ENCODE data around the gene KDM4C. TPM values are rescaled to one million over a fixed set of nuclear protein-coding genes. Genes with fewer than 3 reads are reported as not detected.
"Not testable (repeated sequence)": the region's sequence is repeated elsewhere in the genome, so short reads cannot be mapped to it uniquely, and the experiment has no call there.

Gene KDM4C
- total RNA-seq, 4 donors from 2014 or later = 39.0 to 113 (median 43.9) TPM

DNA sequence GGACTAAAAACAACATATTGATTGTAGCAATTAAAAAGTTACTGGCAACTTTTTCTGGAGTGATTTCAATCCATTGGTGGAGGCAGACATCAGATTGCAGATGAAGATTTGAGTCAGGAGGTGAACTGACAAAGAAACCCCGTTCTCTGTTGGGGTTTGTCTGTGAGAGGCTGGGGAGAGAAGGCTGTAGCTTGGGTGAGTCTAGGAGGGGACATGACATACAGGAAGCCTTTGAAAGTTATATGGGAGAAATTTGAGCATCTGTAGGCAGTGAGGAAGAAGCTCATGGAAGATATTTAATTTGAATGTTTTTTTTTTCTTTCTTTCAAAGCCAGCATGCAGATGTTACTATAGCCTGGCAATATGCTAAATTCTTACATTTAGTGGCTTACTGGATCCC lies 26.0 kb downstream of the KDM4C start:
- H3K27ac ChIP-seq = no peak overlapping the region
- TF ChIP-seq POLR2A (IDR thresholded peaks at IDR 0.05) (no peak), CTCF (IDR thresholded peaks at IDR 0.05) (no peak), EP300 (IDR thresholded peaks at IDR 0.05) (no peak), POLR2AphosphoS5 (IDR thresholded peaks at IDR 0.05) (no peak)
- H3K4me1 ChIP-seq = peaks cover 21% of the 10 kb centered on the region
- WGBS = 73% methylated on average over 1 of the region's 1 CpG
- H3K36me3 ChIP-seq = no peaks in the 10 kb centered on the region
- H3K4me3 ChIP-seq = no peak overlapping the region
- H3K27me3 ChIP-seq = no peaks in the 10 kb centered on the region
- no peaks in the 10 kb centered on the region for H3K9me3 ChIP-seq
- DNase-seq (ENCODE audit: low spot score in 2 of 2) = no peak

DNA sequence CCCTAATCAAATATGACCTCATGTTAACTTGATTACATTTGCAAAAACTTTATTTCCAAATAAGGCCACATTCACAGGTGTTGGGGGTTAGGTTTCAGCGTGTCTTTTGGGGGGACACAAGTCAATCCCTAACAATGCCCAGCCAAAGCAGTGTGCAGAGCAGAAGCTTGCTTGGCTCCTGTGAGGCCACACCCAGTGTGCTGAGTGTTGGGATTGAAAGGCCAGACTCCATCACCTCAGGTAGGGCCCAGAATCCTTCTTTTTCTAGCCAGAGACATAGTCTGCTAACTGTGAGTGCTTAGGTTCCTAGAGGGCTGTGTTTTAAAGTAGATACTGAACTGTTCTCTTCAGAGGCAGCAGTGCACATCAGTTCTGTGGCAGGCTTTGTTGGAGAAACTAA lies 27.9 kb downstream of the KDM4C start:
- no peak for DNase-seq (ENCODE audit: low spot score in 2 of 2)
- Histone ChIP-seq H3K4me3 (no peak overlapping the region), H3K36me3 (no peaks in the 10 kb centered on the region), H3K9me3 (no peaks in the 10 kb centered on the region), H3K27ac (no peak overlapping the region), H3K4me1 (peaks cover 22% of the 10 kb centered on the region), H3K27me3 (no peaks in the 10 kb centered on the region)
- TF ChIP-seq EP300 (IDR thresholded peaks at IDR 0.05) = no peak
- no peak for TF ChIP-seq POLR2AphosphoS5 (IDR thresholded peaks at IDR 0.05)
- no peak for TF ChIP-seq CTCF (IDR thresholded peaks at IDR 0.05)
- no peak for TF ChIP-seq POLR2A (IDR thresholded peaks at IDR 0.05)
- WGBS = 86% methylated on average over 1 of the region's 1 CpG

GRCh38 chr9:6787793-6788161 lies 30.0 kb downstream of the KDM4C start:
- H3K36me3 ChIP-seq = peaks cover under 1% of the 10 kb centered on the region
- H3K27me3 ChIP-seq = no peaks in the 10 kb centered on the region
- 84% methylated on average over 3 of the region's 3 CpGs for WGBS
- no peak overlapping the region for H3K27ac ChIP-seq
- H3K4me3 ChIP-seq = no peak overlapping the region
- no peaks in the 10 kb centered on the region for H3K9me3 ChIP-seq
- no peak for TF ChIP-seq CTCF (IDR thresholded peaks at IDR 0.05)
- no peak for TF ChIP-seq POLR2AphosphoS5 (IDR thresholded peaks at IDR 0.05)
- TF ChIP-seq EP300 (IDR thresholded peaks at IDR 0.05) = no peak
- TF ChIP-seq POLR2A (IDR thresholded peaks at IDR 0.05) = no peak
- no peak for DNase-seq (ENCODE audit: low spot score in 2 of 2)
- peaks cover 19% of the 10 kb centered on the region for H3K4me1 ChIP-seq

DNA sequence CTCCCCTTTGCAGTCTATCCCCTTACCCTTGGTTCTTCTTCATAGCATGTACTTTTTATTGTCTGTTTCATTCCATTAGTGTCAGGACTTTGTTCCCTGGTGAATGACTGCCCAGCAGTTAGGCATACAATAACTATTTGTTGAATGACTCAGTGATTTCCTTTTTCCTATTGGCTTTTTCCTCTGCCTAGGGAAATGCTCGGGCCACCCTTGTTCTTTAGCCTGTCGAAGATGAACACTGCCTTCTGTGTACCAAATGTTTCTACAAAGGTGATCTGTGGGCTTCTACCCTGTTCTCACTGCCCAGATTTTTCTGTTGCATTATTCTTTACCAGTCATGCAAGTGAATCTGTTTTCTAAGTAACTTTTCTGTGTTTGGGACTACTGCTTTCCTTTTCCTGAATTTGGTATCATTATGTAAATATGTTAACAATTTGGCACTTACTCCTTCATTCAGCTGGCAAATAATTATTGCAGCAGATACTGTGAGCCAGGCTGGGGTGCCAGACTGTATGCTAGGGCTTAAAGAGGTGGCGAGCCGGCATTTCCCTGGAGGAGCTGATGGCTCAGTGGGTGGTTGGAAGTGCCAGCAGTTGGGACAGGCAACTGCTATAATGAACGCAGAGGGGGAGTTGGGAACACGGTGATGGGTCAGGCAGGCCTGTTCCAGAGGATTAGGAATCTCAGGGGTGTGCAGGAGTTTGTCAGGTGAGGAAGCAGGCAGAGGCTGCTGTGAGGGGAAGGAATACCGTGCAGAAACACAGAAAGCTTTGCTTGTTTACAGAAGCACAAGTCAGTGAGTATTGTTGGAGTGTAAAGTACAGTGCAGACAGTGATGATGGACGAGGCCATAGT lies 30.6 kb downstream of the KDM4C start:
- WGBS = 41% methylated on average over 8 of the region's 8 CpGs
- H3K36me3 ChIP-seq = peaks cover 5% of the 10 kb centered on the region
- no peak for TF ChIP-seq POLR2A (IDR thresholded peaks at IDR 0.05)
- TF ChIP-seq POLR2AphosphoS5 (IDR thresholded peaks at IDR 0.05) = no peak
- TF ChIP-seq EP300 (IDR thresholded peaks at IDR 0.05) = no peak
- no peak for TF ChIP-seq CTCF (IDR thresholded peaks at IDR 0.05)
- no peak overlapping the region for H3K27ac ChIP-seq
- no peaks in the 10 kb centered on the region for H3K9me3 ChIP-seq
- no peak overlapping the region for H3K4me3 ChIP-seq
- no peaks in the 10 kb centered on the region for H3K27me3 ChIP-seq
- no peak for DNase-seq (ENCODE audit: low spot score in 2 of 2)
- H3K4me1 ChIP-seq = peaks cover 19% of the 10 kb centered on the region

- H3K27me3 ChIP-seq; DNase-seq (ENCODE audit: low spot score in 2 of 2); H3K4me3 ChIP-seq; H3K9me3 ChIP-seq; H3K27ac ChIP-seq: not testable (repeated sequence)
- WGBS = 98% methylated on average over 9 of the region's 9 CpGs
- H3K36me3 ChIP-seq = peaks cover 11% of the 10 kb centered on the region
- H3K4me1 ChIP-seq = peaks cover 19% of the 10 kb centered on the region
Measured at GRCh38 chr9:6789017-6789338, 31.2 kb downstream of the KDM4C start.

DNA sequence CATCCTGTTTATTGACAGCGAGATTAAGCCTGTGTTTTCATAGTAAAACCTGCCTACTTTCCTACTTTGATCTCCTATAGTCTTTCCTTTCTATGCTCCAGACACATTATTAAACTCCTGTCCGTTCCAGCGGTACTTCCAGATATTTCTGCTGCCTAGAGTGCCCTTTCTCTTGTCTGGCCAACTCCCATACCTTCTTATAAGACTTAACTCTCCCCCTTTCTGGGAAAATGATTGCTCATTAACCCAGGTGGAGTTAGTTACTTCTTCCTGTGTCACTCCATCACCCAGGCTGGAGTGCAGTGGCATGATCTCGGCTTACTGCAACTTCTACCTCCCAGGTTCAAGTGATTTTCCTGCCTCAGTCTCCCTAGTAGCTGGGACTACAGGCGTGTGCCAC lies 33.1 kb downstream of the KDM4C start:
- 94% methylated on average over 5 of the region's 5 CpGs for WGBS
- Histone ChIP-seq H3K27ac (no peak overlapping the region), H3K36me3 (peaks cover 20% of the 10 kb centered on the region), H3K27me3 (no peaks in the 10 kb centered on the region), H3K4me3 (no peak overlapping the region), H3K9me3 (no peaks in the 10 kb centered on the region), H3K4me1 (peaks cover 19% of the 10 kb centered on the region)
- DNase-seq (ENCODE audit: low spot score in 2 of 2) = no peak
- TF ChIP-seq EP300 (IDR thresholded peaks at IDR 0.05) (no peak), POLR2A (IDR thresholded peaks at IDR 0.05) (no peak), CTCF (IDR thresholded peaks at IDR 0.05) (no peak), POLR2AphosphoS5 (IDR thresholded peaks at IDR 0.05) (no peak)
